Right hindlimb (tissue), 1 donor: Measurements from ENCODE around the gene CBL.

Source experiments
- DNase-seq: peaks from one replicate; pipeline ENCODE4 v3.0.0-alpha.2; 2018

CBL gene

DNA sequence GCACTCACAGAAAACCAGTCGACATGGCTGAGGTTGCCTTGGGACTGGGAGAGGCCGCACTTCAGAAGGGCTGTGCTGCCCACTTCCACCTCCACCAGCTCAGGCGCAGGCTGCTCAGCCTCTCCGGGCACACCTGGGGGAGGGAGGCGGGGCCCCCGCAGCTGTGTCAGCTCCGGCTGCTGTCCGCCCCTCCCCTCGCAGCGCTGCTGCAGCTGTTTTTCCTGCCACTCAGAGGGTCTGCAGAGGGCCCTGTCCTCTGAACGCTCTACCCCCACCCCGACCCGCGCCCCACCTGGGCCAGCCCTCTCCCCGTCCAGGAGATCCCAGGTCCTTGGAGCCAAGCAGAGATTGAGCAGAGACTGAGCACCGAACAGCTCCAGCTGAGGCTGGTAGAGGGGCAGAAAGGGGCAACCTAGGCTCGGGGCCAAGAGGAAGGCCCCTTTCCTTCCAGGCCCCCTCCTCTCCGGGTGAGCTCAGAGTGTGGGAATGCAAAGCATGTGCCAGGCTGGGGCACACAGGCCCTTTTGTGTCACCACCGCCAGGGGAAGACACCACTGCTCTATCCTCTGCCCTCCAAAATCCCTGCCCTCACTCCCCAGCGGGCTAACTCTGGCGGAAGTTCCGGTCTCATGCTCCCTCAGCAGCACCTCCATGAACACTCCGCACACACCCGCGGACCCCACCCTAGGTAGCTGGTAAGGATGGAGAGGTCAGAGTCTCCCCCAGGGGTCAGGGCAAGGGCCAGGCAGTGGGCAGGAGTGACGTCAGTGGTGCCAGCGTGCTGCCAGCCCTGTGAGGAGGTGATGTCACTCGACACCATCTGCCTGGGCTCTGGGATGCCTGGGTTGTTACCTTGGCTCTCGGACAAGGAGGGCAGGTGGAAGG is 109.2 kb downstream of the CBL start:
- peak; percentile 83 for DNase-seq

GRCh38 chr11:119316016-119316728 is 110.0 kb downstream of the CBL start:
- peak; percentile 75 for DNase-seq

DNA sequence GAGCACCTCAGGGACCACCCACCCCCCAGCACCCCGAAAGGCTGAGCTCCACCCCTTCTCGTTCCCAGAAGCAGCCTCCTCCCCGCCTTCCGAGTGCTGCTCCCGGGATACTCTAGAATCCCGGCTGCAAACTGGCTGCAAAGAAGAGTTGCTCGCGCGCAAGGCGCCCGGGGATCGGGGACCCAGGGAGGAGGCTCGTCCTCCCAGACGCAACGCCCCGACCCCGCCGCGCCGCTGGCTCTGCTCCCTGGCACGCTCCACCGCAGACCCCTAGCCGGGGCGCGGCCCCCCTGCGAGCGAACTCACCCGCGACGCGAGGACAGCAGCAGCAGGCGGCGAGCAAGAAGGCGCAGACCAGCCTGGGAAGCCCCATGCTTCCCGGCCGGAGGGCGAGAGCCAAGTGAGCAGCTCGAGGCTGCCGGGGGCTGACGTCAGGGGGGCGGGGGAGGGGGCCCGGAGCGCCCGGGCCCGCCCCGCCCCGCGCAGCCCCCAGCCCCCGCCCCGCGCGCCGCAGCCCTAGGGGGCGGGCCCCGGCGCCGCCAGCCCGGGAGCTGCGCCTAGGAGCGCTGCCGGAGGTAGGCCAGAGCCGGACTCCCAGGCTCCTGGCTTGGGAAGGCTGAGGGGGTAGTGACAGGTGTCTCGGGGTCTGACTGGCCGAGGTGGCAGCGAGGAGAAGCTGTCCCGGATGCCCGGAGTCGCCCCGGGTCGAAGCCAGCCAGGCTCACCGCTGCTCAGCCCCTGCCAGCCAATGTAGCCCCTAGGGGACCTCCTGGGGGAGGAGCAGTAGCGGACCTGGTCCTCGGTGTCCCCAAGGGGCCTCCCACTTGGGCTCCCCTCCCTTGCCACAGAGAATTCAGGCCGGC is 110.8 kb downstream of the CBL start, which contains the start of gene MCAM:
Gene MCAM (minus strand): TSS at position 402 of the 863 bp plus-strand sequence. CDS start 29 bp downstream, at position 373.
- DNase-seq, result peak; percentile 81

- DNase-seq, result no peak
Observed at GRCh38 chr11:119317592-119318239, 111.6 kb downstream of the CBL start.

GRCh38 chr11:119318240-119319135 is 112.3 kb downstream of the CBL start:
- DNase-seq, result peak; percentile 76

DNA sequence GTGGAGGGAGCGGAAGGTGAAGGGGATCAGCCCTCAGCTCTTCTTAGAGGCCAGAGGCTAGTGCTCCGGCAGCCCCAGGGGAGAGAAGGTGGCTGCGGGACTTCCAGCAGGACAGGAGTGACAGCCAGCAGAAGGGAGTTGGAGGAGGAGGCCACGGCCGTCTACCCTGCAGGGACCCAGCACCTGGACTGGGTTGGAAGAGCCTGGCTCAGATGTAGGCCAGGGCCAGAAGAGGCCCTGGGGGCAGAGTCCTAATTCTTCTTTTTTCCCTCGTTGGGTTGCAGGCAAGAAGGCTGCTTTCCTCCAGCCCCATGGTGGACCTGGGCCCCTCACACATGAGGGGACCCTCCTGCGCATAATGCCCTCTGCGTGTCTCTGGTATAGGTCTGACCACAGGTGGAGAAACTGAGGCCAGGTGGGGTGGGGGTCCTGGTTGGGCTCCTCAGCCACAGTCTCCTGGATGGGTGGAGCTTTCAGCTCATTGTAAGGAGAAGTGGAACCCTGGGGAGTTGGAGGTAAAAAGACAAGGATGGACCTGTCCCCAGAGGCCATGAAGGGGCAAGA is 113.1 kb downstream of the CBL start:
- DNase-seq, result no peak

DNA sequence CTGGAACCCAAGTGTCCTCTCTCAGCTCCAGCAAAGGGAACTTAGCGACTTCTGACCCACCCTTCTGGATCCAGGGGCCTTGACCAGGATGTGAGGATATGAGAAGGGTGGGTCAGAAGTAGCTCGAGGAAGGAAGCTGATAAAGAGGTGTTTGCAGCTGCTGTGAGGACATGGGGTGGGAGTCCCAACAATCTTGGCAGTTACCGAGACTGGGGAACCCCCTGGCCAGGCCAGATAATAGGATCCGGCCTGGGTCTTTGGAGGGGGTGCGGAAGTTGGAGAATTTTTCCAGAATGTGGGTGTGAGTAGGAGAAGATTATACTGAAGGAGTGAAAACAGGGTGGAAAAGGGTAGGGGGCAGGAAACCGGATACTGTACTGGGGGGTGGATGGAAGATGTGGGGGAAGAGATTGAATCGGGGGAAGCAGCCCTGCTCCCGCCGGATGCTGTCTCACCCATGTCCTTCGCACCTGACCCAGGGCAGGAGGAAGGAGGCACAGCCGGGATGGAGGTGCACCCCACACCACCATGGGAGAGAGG is 113.6 kb downstream of the CBL start:
- no peak for DNase-seq

GRCh38 chr11:119320240-119320775 is 114.2 kb downstream of the CBL start:
- peak; percentile 75 for DNase-seq

DNA sequence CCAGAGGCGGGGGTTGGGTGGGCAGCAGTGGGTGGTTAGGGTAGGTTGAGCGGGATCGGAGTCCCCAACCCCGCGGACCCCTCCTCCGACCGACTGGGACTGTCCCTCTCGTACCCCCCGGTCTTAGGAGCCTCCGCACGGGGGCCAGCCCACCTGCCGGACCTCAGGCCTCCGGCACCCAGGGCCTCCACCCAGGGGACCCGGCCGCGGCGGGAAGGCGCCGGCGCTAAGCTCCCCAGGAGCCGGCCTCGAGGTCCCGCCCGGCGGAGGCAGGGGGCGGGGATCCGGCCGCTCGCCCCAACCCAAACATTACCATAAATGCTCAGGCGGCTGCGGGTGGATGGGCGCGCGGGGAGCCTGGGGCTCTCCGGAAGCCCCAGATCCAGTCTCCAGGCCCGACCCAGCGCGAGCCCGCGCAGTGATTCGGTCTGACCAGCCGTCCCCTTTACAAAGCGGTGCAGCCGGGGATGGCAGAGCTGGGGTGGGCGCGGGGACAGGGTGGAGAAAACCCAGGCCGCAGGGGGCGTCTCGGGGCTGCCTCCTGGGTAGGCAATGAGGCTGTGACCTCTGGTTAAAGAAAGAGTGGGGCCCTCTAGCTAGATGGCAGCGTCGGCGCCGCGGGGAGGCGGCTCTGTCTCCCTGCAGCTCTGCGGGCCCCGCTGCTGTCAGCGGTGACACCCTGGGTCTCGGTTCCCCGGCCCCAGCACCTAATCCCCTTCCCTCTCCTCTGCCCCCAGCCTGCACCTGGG is 114.8 kb downstream of the CBL start:
- DNase-seq, result peak; percentile 83

DNA sequence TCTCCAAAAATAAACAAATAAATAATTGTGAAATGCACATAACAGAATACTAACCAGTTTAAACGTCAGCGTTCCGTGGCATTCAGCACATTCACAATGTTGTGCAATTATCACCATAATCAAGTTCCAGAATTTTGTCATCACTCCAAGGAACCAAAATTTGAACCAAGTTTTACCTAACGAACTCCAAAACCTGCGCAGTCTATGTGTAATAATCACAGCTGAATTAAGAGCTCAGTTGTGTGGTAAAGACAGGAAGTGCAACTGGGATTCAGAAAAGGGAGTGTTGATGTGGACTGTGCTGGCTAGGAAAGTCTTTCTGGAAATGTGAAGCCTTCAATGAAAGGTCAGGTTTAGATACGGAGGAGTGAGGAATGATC is 116.2 kb downstream of the CBL start:
- DNase-seq, result no peak

- DNase-seq, result no peak
Observed at GRCh38 chr11:119322921-119323531, 116.9 kb downstream of the CBL start.

- DNase-seq, result peak; percentile 83
Observed at GRCh38 chr11:119323532-119324033, 117.4 kb downstream of the CBL start.

- DNase-seq, result no peak
Observed at GRCh38 chr11:119324189-119324588, 118.0 kb downstream of the CBL start.

DNA sequence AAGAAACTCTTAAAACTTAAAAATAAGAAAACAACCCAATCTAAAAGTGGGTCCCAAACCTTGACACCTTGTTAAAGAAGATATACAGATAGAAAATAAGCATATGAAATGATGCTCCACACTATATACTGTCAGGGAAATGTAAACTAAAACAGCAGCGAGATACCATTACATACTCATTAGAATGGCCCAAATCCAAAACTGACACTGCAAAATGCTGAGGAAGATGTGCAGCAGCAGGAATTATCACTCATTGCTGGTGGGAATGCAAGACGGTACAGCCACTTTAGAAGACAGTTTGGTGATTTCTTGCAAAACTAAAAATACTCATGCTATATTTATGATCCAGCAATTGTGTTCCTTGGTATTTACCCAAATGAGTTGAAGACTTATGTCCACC is 123.2 kb downstream of the CBL start:
- DNase-seq, result no peak

DNA sequence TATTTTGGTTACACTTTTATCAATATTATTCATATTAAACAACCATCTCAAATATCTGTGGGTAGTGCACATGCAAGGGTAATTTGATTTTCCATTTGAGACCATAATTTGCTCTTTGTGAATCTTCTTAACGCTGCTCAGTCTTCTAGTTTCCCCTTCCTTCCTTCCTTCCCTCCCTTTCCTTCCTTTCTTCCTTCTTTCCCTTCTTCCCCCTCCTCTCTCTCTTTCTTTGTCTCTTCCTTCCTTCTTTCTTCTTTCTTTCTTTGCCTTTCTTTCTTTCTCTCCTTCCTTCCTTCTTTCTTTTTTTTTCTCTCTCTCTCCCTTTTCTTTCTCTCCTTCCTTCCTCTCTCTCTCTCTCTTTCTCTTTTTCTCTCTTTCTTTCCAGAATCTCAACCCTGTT is 124.1 kb downstream of the CBL start:
- no peak for DNase-seq

- no peak for DNase-seq
Observed at GRCh38 chr11:119332111-119332765, 126.1 kb downstream of the CBL start.

DNA sequence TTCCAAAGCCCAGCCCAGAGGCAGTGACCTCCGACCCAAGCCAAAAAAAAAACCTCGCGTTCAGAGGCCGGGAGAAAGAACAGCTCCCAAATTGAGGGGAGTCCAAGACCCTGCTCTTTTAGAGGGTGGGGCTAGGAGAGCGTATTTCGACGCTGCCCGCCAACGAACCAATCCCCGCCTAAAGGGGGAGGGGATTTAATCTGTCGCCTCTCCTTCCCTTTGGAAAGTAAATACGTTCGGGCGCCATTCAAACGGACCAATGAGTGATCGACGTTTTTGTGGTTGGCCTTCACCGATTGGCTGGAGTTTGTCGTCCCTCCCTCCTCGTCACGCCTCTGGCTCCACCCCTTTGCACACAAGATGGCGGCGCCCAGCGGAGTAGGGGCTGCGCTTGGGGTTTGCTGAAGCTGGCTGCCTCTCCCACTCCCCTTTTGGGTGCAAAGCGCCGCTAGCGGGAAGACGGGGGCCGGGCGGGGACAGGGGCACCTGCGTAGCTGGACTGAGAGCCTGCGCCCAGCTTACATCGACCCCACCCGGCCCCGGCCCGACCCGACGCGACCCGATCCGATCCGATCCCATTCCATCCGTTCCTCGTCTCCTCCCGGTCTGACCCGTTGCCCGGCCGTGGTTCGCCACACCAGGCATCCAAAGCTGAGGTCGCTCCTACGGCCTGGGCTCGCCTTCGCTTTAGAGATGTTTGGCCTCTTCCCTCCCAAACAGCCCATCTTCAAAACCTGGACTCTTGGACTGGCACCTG is 128.2 kb downstream of the CBL start, which contains the start of gene RNF26:
Gene RNF26 (plus strand): TSS at position 354 of the 757 bp plus-strand sequence. CDS start 596 bp downstream, outside the sequence.
- DNase-seq, result peak; percentile 97
